NCI-H2196 (cell line): ENCODE results near the gene RNF151.

Experiments used
- DNase-seq: peaks from one replicate; lab custom pipeline; 2025; ENCODE audit not compliant: unreplicated experiment; lab: John Stamatoyannopoulos, UW

Gene RNF151

GRCh38 chr16:1991135-1991551, 24.5 kb downstream of the RNF151 start:
- DNase-seq = no peak

DNA sequence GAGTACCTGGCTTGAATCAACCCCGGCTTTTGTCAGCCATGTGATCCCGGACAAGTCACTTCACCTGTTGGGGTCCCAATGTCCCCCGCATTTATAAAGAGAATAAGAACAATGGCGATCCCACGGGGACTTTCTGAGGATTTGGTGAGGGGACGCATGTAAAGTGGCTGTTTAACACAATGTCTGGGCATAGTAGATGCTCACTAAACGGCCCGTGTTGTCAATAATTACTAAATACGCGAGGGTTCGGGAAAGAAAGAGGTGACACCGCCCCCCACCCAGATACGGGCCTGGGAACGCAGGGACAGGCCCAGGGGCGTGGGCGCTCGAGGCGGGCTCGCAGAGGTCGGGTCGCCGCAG, 24.9 kb downstream of the RNF151 start:
- DNase-seq = no peak

DNA sequence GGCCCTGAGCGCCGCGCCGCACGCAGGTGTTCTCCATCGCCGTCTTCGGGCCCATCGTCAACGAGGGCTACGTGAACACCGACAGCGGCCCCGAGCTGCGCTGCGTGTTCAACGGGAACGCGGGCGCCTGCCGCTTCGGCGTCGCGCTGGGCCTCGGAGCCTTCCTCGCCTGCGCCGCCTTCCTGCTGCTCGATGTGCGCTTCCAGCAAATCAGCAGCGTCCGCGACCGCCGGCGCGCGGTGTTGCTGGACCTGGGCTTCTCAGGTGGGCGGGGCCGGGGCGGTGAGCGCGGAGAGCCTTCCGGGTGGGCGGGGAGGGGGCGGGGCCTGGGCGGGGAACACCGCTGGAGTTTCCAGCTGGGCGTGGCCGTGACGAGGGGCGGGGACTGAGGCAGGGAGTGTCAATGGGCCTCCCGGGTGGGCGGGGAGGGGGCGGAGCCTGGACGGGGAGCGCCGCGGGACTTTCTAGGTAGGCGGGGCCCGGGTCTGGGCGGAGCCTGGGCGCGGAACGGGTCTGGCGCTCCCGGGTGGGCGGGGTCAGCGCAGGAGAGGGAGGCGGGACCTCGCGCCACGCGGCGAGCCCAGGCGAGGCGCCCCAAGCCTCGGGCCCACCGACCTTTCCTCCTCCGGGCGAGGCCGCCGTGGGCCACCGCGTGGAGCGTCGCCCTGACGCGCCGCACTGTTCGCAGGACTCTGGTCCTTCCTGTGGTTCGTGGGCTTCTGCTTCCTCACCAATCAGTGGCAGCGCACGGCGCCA, 25.5 kb downstream of the RNF151 start:
- DNase-seq = no peak

- no peak for DNase-seq
Measured at GRCh38 chr16:1992704-1993317, 26.2 kb downstream of the RNF151 start.

GRCh38 chr16:1993731-1994131, 27.1 kb downstream of the RNF151 start:
- peak; percentile 58 for DNase-seq

GRCh38 chr16:1997494-1998359, 31.1 kb downstream of the RNF151 start:
- no peak for DNase-seq

- DNase-seq = no peak
Measured at GRCh38 chr16:1998360-1998835, 31.7 kb downstream of the RNF151 start.

DNA sequence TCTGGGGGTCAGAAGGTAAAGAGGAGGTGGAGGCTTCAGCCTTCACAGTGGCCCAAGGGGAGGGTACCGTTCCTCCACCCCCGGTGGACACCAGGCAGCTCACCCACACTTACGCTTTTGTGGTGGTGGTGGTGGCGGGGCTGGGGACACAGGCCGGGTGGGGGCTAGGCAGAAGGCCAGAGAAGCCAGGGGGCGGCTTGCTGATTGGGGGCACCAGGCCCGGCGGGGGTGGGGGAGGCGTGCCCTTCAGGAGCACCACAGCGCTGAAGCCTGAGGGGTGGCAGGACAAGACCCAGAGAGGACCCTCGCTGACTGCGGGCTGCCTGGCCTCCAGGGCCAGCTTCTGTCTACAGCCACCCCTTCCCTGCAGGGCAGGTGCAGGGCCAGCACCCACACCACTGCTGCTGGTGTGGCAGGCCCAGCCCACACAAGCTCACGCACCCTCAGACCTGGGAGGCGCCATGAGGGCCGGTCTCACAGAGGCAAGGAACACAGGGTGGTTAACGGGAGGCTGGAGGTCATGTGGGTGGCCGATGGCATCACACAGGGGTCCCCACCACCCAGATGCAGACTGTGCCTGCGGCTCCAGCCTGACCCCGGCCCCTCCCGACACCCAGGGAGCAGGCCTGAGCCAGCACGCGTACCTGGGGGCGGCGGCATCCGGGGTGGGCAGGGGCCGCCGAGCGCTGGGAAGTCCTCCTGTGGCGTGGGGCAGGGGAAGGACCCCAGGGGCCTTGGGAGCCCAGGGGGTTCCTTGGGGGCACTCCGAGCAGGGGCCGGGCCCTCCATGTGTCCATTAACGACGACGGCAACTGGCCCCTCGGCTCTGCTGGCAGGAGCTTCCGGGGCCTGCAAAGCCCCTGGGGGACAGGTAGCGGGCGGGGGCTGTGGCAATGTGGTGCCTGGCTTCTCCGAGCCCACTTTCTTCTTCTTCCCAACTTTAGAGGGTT, 32.5 kb downstream of the RNF151 start:
- no peak for DNase-seq

DNA sequence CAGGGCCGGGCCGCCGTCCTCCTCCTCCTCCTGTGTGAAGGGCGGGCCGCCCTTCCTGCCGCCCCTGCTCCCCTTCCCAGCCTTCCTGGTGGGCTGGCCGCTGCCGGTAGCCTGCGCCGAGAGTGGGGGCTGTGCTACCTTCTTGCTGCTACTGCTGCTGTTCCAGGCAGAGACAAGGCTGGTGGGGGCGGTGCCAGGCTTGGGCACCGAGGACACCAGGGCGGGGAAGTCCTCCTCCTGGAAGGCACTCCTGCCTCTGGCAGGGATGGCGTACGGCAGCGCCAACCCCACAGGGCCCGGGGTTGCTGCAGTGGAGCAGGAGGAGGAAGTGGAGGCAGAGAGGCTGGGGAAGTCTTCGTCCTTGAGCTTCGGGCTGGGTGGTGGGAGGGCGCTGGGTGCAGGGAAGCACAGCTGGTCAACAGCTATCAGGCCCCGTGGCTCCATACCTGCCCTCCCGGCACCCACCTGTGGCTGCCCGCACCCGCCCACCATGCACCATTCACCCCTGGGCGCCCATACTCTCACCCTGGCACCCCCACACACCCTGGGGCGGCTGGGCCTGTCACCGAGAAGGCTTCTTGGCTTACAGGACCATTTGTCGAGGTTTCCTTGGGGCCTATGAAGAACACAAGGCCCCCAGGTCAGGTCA, 33.3 kb downstream of the RNF151 start:
- no peak for DNase-seq

DNA sequence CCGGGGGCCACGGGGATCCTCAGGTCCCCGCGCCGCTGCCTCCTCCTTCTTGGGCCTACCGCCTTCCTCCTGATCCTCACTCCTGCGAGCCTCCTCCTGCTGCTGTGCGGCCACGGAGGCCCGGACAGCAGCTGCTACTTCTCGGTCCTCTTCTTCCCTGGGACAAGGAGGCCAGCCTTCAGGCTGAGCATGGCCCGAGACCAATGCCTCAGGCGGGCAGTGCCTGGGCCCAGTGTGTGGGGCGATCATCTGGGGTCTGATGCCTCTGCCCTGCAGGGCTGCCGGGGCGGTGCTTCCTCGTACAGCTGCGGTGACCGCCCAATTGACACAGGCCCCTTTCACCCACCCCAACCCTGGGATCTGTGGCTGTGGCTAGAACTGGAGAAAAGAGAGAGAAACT, 34.4 kb downstream of the RNF151 start:
- no peak for DNase-seq

DNA sequence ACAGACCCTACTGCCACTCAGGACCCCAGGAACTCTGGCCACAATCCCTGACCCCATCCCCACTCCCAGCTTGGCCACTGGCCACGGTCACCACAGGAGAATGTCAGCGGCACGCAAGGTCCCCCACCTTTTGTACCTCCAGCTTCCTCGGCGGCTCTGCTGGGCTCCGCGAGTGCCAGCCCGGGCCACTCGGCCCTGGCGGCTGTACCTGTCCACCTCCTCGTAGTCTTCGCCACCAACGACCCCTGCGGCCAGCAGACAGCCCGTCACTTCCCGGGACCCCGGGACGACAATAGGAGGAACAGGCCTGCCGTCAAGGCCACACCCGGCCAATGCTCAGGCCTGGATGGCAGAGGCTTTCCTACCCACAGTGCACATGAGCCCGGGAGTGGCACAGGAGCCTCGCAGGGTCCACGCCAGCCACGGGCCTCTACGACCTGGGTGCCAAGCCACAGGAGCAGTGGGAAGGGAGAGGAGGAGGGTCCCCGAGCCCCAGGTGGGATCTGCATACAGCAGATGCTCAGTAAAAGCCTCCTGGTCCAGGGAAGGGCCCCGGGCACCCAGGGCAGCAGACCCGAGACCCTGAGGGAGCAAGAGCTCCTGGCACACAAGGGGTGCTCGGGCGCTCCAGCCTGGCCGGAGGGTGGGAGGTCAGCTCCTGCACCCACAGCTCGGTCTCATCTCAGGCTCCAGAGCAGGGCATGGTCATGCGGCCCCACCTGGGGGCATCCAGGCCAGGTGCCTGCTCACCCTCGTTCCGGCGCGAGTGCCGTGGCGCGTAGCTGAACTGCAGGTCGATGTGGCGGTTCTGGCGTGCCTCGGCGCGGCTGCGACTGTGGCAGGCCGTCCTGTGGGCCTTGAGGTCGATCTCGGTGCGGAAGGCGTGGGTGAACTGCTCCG, 35.0 kb downstream of the RNF151 start:
- no peak for DNase-seq

DNA sequence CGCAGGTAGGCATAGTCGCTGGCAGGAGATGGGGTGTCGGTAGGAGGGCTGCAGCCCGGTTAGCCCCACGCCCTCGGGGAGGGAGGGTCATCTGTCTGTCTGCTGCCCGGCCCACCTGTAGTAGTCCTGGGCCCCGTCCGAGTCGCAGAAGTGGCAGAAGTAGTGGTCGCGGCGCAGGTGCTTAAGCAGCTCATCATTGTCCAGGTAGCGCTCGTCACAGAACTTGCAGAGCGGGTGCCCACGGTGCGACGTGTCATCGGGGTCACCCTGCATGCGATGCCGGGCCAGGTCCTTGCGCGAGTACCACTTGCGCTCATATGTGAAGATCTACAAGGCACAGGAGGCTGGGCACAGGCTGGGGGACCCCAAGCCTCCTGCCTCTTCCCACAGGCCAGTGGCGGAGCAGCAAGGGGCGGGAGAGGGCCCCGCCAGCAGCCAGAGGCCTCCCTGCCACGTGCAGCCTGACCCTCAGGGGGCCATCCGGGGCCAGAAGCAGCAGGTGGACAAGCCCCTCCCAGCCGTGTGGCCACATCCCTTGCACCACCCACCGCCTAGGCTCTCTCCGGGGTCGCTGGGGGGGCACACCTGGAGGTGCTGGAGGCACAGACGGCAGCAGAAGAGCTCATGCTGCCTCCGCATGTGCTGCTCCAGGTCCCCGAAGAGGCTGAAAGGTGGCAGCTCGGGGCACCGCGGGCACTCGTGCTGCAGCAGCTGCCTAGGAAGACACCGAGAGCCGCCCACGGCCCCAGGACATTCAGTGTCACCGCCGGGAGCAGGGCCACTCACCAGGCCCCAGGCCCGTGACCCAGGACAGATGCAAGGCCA, 36.0 kb downstream of the RNF151 start:
- DNase-seq = no peak

GRCh38 chr16:2003231-2003826, 36.7 kb downstream of the RNF151 start:
- DNase-seq = no peak

DNA sequence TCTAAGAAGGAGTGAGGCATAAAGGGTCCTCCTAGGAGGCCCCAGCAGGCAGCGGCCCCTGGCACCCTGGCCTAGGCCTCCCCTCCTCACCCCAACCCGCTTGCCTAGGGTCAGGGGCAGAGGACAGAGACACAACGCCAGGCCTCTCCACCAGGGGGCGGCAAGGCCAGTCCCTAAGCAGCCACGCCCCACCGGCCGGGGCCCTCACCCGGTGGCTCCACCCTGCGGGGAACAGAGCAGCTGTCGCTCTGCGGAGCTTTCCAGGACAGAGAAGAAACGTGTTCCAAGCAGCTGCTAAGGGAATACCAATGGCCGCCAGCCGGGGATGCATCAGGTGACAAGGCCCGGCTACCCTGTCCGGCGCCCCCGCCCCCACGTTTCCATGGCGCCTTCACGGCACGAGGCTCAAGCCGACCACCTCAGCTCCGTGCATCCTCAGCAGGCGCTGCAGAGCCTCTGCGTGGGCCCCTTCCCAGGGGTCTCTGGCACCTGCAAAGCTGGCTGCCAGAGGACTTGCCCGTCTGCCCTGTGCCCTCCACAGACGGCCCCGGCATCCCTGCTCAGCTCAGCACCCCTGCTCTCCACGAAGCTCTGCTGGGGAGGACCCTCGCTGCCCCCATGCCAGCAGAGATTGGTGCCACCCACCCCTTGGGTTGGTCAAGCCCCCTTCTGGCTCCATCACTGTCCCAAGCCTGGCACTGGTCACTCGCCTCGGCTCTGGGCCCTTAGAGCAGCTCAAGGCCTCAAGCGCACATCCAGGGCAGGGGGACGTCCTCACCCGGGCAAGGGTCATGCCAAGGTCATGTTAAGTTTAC, 37.4 kb downstream of the RNF151 start:
- DNase-seq = peak; percentile 96

DNA sequence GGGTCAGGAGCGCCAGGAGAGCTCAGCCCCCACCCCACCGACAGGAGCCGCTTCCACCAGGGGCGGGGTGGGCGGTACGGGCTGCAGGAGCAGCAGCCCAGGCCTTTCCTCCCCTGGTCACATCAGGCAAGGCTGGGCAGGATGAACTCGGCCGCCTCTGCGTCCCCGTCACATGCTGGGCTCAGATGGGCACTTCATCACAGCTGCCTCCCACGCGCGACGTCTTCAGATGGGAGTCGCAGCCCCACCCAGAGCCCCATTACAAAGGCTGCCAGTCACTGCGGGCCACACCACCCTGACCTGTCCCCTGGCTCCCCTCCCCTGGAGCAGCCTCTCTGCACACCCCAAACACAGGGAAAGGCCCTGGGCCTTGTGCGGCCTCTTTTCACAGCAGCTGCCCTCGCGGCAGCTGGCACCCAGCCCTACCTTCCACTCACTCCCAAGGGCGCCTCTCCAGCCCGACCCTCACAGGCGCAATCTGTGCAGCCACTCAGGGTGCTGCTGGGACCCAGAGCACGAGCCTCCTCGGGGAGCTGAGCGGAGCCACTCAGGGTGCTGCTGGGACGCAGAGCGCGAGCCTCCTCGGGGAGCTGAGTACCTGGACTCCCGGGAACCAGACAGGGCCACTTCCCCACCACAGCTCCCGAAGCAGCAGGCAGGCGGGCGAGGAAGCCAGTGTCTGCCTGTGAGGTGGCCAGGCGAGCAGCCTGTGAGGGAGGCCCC, 38.3 kb downstream of the RNF151 start:
- peak; percentile 31 for DNase-seq

GRCh38 chr16:2005646-2006045, 39.0 kb downstream of the RNF151 start:
- DNase-seq = no peak
